Stomach (tissue), 9 donors: ENCODE results near the gene STPG2. TPM values are rescaled to one million over a fixed set of nuclear protein-coding genes. Genes with fewer than 3 reads are reported as not detected.

ENCODE experiments used
- DNase-seq, 2 donors: peaks; one replicate each; pipeline versions ENCODE4 v3.0.0 to v3.0.0-alpha.2; 2013 to 2019
- H3K27ac ChIP-seq, 5 donors: fragments of 200-600 bp in 4 of 5; sonication (generic) in 4 of 5; one replicate each; pipeline ENCODE4 v1.5.1; 2013 to 2019; ENCODE audit warnings: mild to moderate bottlenecking in 1 of 5, moderate library complexity in 1 of 5
- H3K27me3 ChIP-seq, 3 donors: fragments of 200-600 bp; sonication (generic); one replicate each; pipeline ENCODE4 v1.5.1; 2017 to 2019; ENCODE audit warnings: mixed run types in 1 of 3
- H3K36me3 ChIP-seq, 4 donors: fragments of 200-600 bp; sonication (generic); 1 replicate in 3 of 4; 2 replicates in 1 of 4; pipeline ENCODE4 v1.5.1; 2016 to 2019
- H3K4me1 ChIP-seq, 4 donors: fragments of 200-600 bp; sonication (generic); one replicate each; pipeline ENCODE4 v1.5.1; 2016 to 2019
- H3K4me3 ChIP-seq, 4 donors: fragments of 200-600 bp; sonication (generic) in 3 of 4; one replicate each; pipeline ENCODE4 v1.5.1; 2016 to 2019; ENCODE audit warnings: mild to moderate bottlenecking in 1 of 4
- H3K9me3 ChIP-seq, 4 donors: fragments of 200-600 bp; sonication (generic); one replicate each; pipeline ENCODE4 v1.5.1; 2016 to 2019
- EP300 ChIP-seq: sonication (generic); formaldehyde crosslinking; IDR thresholded peaks from one replicate; pipeline ENCODE4 v1.6.1; 2017; ENCODE audit warnings: antibody characterized with exemption
- POLR2A ChIP-seq, 4 donors: fragments of 450-650 bp; IDR thresholded peaks; one replicate each; pipeline ENCODE4 v1.6.1; 2016; ENCODE audit warnings: antibody characterized with exemption in 4 of 4, control low read depth in 2 of 4, mild to moderate bottlenecking in 1 of 4, moderate library complexity in 1 of 4
- POLR2AphosphoS5 ChIP-seq, 3 donors: sonication (generic); formaldehyde crosslinking; IDR thresholded peaks; one replicate each; pipeline ENCODE4 v1.6.1; 2016; ENCODE audit warnings: antibody characterized with exemption in 3 of 3
- WGBS, 5 donors: extraction: QIAGEN DNeasy Blood & Tissue Kit in 3 of 5; methylation state at CpG; one replicate each; pipeline versions ENCODE4 v1.1.5 to v1.1.7; 2013 to 2018; 5-methylcytosine and 5-hydroxymethylcytosine counted together
- intact Hi-C: fragments of 100-400 bp; cut with DNase I; formaldehyde crosslinking; loops from one replicate; pipeline ENCODE4 v1.15.1; 2023; ENCODE audit warnings: low total_unique reads
- polyA plus RNA-seq, 3 donors: library from polyadenylated mRNA; stranded (reverse); fragments of 200-250 nt; gene quantifications; one replicate each; pipeline ENCODE4 v1.2.3, GENCODE V29; 2013
- total RNA-seq, 5 donors: library from RNA; depleted of rRNA; stranded (reverse); fragments of >200 nt; gene quantifications; one replicate each; pipeline versions ENCODE4 v1.1.0 to v1.2.3, GENCODE V29; 2014 to 2016
- TF ChIP-seq, protein P1 (sequence below), 7 experiments: fragments of 450-650 bp in 4 of 7; fragments of 200-600 bp in 3 of 7; sonication (generic) in 3 of 7; IDR thresholded peaks; one replicate each; pipeline ENCODE4 v1.5.1; 2016 to 2019; ENCODE audit warnings: antibody characterized with exemption in 7 of 7, control low read depth in 2 of 7, mild to moderate bottlenecking in 1 of 7
- donor health status: healthy with polysubstance abuse.
- donor health status: Bipolar disorder and iron deficiency.
- donor health status: healthy.

STPG2 gene
- total and polyA plus RNA-seq, 8 donors, result 0.05 to 0.89 (median 0.49) TPM; not detected in 4

DNA sequence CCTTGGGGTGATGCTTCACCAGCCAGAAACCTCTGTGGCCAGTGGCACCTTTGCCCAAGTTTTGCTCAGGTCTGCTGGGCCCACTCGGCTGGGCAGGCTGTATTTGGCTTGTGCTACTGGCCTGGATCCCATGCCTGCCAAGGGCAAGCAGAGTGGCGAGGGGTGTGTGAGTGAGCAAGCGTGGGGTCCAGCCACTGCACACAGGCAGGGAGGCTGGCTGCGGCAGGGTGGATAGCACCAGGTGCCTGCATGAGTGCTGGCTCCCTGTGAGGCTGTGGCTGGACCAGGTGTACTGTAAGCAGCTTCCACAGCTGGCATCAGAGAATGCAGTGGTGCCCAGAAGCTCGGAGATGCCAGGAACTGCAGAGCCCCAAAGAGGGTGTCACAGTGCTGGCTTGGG is 478.5 kb downstream of the STPG2 start:
- Histone ChIP-seq H3K27me3 (no peaks in the 10 kb centered on the region), H3K36me3 (no peaks in the 10 kb centered on the region), H3K9me3 (peaks cover 0 to 16% (median 12%) of the 10 kb centered on the region in 4 donors), H3K4me1 (no peaks in the 10 kb centered on the region), H3K27ac (no peak overlapping the region), H3K4me3 (no peak overlapping the region)
- TF ChIP-seq POLR2AphosphoS5 (IDR thresholded peaks at IDR 0.05), result no peak
- TF ChIP-seq EP300, result no peak
- TF ChIP-seq, protein P1, sequence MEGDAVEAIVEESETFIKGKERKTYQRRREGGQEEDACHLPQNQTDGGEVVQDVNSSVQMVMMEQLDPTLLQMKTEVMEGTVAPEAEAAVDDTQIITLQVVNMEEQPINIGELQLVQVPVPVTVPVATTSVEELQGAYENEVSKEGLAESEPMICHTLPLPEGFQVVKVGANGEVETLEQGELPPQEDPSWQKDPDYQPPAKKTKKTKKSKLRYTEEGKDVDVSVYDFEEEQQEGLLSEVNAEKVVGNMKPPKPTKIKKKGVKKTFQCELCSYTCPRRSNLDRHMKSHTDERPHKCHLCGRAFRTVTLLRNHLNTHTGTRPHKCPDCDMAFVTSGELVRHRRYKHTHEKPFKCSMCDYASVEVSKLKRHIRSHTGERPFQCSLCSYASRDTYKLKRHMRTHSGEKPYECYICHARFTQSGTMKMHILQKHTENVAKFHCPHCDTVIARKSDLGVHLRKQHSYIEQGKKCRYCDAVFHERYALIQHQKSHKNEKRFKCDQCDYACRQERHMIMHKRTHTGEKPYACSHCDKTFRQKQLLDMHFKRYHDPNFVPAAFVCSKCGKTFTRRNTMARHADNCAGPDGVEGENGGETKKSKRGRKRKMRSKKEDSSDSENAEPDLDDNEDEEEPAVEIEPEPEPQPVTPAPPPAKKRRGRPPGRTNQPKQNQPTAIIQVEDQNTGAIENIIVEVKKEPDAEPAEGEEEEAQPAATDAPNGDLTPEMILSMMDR (IDR thresholded peaks at IDR 0.05), result no peak
- no peak for TF ChIP-seq POLR2A (IDR thresholded peaks at IDR 0.05)
- DNase-seq, result no peak
- intact Hi-C loops, result no loop called here
- WGBS, 5 donors, result 75 to 93% (median 83%) methylated on average over 4 to 5 of the region's 5 CpGs

DNA sequence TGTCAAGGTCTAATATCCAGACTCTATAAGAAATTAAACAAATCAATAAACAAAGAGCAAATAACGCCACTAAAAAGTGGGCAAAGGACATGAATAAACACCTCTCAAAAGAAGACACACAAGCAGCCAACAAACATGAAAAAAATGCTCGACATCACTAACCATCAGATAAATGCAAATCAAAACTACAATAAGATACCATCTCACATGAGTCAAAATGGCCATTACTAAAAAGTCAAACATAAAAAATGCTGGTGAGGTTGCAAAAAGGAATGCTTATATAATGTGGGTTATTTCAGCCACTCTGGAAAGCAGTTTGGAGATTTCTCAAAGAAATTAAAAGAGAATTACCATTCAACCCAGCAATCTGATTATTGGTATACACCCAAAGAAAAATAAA is 481.1 kb downstream of the STPG2 start:
- Histone ChIP-seq H3K4me3 (no peak overlapping the region), H3K4me1 (no peaks in the 10 kb centered on the region), H3K9me3 (peaks cover 0 to 16% (median 12%) of the 10 kb centered on the region in 4 donors), H3K27ac (no peak overlapping the region), H3K36me3 (no peaks in the 10 kb centered on the region), H3K27me3 (no peaks in the 10 kb centered on the region)
- no peak for DNase-seq
- WGBS, 5 donors, result 69 to 79% (median 73%) methylated on average over 2 of the region's 2 CpGs
- intact Hi-C loops, result no loop called here
- TF ChIP-seq POLR2A (IDR thresholded peaks at IDR 0.05) (no peak), POLR2AphosphoS5 (IDR thresholded peaks at IDR 0.05) (no peak), EP300 (no peak)
- TF ChIP-seq, protein P1 (IDR thresholded peaks at IDR 0.05), result no peak

DNA sequence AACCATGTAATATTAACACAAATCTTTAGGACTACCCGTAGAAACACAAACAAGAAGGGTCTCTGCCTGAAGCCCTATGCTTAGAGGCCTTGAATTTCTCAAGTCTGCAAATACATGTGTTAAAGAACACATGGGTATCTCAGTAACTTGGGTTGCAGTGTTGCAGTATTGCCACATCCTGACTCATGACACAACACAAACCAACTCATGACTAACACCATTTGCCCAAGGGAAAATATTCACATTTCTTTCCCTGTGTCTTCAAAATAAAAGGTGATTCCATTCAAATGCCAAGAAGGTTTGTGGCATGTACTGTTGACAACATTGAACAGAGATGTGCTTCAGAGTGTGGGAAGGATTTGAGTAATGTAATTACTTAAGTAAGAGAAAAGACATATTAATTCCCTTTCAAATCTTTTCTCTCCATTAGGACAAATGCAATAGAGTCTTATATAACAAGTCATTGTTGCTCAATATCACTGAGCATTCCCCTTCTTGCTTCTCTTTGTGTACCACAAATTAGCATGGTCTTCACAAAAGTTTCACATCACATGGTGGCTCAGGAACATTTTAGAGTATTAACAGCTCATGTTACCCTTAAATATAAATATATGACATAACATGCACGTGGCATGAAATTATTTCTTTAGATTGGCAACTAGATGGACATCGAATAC is 487.1 kb downstream of the STPG2 start:
- H3K9me3 ChIP-seq, result no peaks in the 10 kb centered on the region
- TF ChIP-seq EP300 (no peak), POLR2AphosphoS5 (IDR thresholded peaks at IDR 0.05) (no peak)
- no peak for DNase-seq
- H3K27ac ChIP-seq, result no peak overlapping the region
- H3K27me3 ChIP-seq, result no peaks in the 10 kb centered on the region
- WGBS, 5 donors, result 82 to 87% (median 87%) methylated on average over 3 of the region's 3 CpGs
- H3K36me3 ChIP-seq, result no peaks in the 10 kb centered on the region
- intact Hi-C loops, result no loop called here
- no peaks in the 10 kb centered on the region for H3K4me1 ChIP-seq
- no peak overlapping the region for H3K4me3 ChIP-seq

DNA sequence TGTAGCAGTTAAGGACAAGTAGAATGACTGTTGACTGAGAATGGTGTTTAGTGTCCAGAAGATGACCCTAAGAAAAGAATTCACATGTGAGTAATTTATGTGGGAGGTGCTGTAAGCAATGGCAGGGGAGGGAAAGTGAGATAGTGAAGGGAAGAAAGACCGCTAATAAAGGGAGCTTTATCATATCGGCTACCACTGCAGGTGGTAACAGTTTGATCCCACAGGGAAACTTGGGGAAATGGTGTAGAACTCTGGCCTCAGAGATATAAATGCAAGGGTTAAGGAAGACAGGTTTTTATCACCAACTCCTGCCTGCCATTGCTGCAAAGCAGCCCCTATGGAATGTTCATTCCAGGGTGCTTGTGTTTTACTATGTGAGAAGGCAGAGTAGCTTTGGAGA is 489.6 kb downstream of the STPG2 start:
- Histone ChIP-seq H3K36me3 (no peaks in the 10 kb centered on the region), H3K4me1 (no peaks in the 10 kb centered on the region), H3K27ac (no peak overlapping the region), H3K27me3 (no peaks in the 10 kb centered on the region), H3K9me3 (peaks cover 0 to 5% (median 0%) of the 10 kb centered on the region in 4 donors), H3K4me3 (no peak overlapping the region)
- 57 to 78% (median 66%) methylated on average over 2 of the region's 2 CpGs for WGBS, 5 donors
- intact Hi-C loops, result no loop called here
- no peak for DNase-seq
- TF ChIP-seq EP300 (no peak), POLR2AphosphoS5 (IDR thresholded peaks at IDR 0.05) (no peak), POLR2A (IDR thresholded peaks at IDR 0.05) (no peak)
- TF ChIP-seq, protein P1 (IDR thresholded peaks at IDR 0.05), result no peak

DNA sequence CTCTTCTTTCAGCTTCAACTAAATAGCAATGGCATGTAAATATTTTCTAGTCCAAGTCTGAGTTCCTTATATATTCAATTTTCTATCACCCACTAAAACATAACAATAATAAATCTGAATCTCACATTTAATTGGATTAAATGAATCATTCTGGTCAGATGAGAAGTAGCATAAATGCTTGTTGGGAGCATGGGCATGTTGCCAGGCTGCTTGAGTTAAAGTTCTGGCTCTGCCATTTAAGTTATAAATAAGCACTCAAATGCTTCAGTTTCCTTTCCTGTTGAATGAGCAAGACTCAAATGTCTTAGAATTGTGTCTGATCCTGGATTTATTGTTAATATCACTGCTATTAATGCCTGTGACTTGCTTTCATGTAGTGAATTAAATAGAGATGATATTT is 496.3 kb downstream of the STPG2 start:
- H3K27ac ChIP-seq, result no peak overlapping the region
- no peaks in the 10 kb centered on the region for H3K27me3 ChIP-seq
- no peaks in the 10 kb centered on the region for H3K36me3 ChIP-seq
- H3K4me3 ChIP-seq, result no peak overlapping the region
- TF ChIP-seq, protein P1 (IDR thresholded peaks at IDR 0.05), result no peak
- TF ChIP-seq POLR2AphosphoS5 (IDR thresholded peaks at IDR 0.05) (no peak), EP300 (no peak), POLR2A (IDR thresholded peaks at IDR 0.05) (no peak)
- peak in 1 of 2 donors; percentile 54 for DNase-seq
- H3K9me3 ChIP-seq, result peaks cover 0 to 5% (median 0%) of the 10 kb centered on the region in 4 donors
- no peaks in the 10 kb centered on the region for H3K4me1 ChIP-seq
- intact Hi-C loops, result no loop called here
